Stimulated activated CD8-positive, alpha-beta memory T cell treated with anti-CD3 and anti-CD28 coated beads, Interleukin-4, amount 100 ng/mL, for 48 hours (primary cell): Measurements from ENCODE around the gene ARHGAP45.
A peak's percentile ranks its signal among the peaks of the same experiment; 100 is the strongest.
"Not testable (repeated sequence)": the region's sequence is repeated elsewhere in the genome, so short reads cannot be mapped to it uniquely, and the experiment has no call there.

Experiments
- DNase-seq: peaks from one replicate; pipeline ENCODE4 v3.0.0-alpha.2; 2020

The ARHGAP45 gene

GRCh38 chr19:1116726-1117581, 50.0 kb downstream of the ARHGAP45 start:
- DNase-seq = no peak

GRCh38 chr19:1117654-1118053, 50.7 kb downstream of the ARHGAP45 start:
- DNase-seq = no peak

- DNase-seq = no peak
Measured at GRCh38 chr19:1118999-1119398, 52.0 kb downstream of the ARHGAP45 start.

GRCh38 chr19:1119475-1120217, 52.7 kb downstream of the ARHGAP45 start:
- no peak for DNase-seq

GRCh38 chr19:1121395-1121794, 54.4 kb downstream of the ARHGAP45 start:
- DNase-seq = no peak

- no peak for DNase-seq
Measured at GRCh38 chr19:1122021-1122971, 55.3 kb downstream of the ARHGAP45 start.

GRCh38 chr19:1122972-1123363, 56.0 kb downstream of the ARHGAP45 start:
- DNase-seq = peak; percentile 92

- DNase-seq = no peak
Measured at GRCh38 chr19:1123381-1123780, 56.4 kb downstream of the ARHGAP45 start.

GRCh38 chr19:1123885-1124677, 57.1 kb downstream of the ARHGAP45 start:
- DNase-seq = no peak

- DNase-seq = no peak
Measured at GRCh38 chr19:1125601-1126467, 58.9 kb downstream of the ARHGAP45 start.

GRCh38 chr19:1126984-1127760, 60.2 kb downstream of the ARHGAP45 start:
- no peak for DNase-seq

GRCh38 chr19:1128106-1128505, 61.1 kb downstream of the ARHGAP45 start:
- DNase-seq = no peak

- DNase-seq = not testable (repeated sequence)
Measured at GRCh38 chr19:1129084-1129483, 62.1 kb downstream of the ARHGAP45 start.

GRCh38 chr19:1129535-1129934, 62.6 kb downstream of the ARHGAP45 start:
- no peak for DNase-seq

- DNase-seq = peak; percentile 53
Measured at GRCh38 chr19:1130771-1131717, 64.1 kb downstream of the ARHGAP45 start.

GRCh38 chr19:1131718-1132551, 65.0 kb downstream of the ARHGAP45 start:
- peak; percentile 92 for DNase-seq

GRCh38 chr19:1132552-1133383, 65.8 kb downstream of the ARHGAP45 start:
- no peak for DNase-seq
